Karpas-422 (cell line): ENCODE measurements around the gene FRMD8. TPM values are rescaled to one million over a fixed set of nuclear protein-coding genes. Genes with fewer than 3 reads are reported as not detected.
"Not testable (repeated sequence)": the region's sequence is repeated elsewhere in the genome, so short reads cannot be mapped to it uniquely, and the experiment has no call there.

ENCODE experiments used
- DNase-seq: peaks from one replicate; pipeline ENCODE4 v3.0.0-alpha.2; 2015
- H2AFZ ChIP-seq: fragments of 200-600 bp; sonication (generic); 2 replicates; pipeline ENCODE4 v1.6.1; 2014; ENCODE audit warnings: antibody characterized with exemption, low read length, mixed read lengths
- H3K27ac ChIP-seq: fragments of 200-600 bp; sonication (generic); 2 replicates; pipeline ENCODE4 v1.5.1; 2014; ENCODE audit warnings: mild to moderate bottlenecking, low read length, moderate library complexity
- H3K27me3 ChIP-seq: fragments of 200-600 bp; sonication (generic); 2 replicates; pipeline ENCODE4 v1.6.1; 2014; ENCODE audit warnings: low read length, mixed read lengths
- H3K36me3 ChIP-seq: fragments of 200-600 bp; sonication (generic); 2 replicates; pipeline ENCODE4 v1.6.1; 2014; ENCODE audit warnings: low read length, mixed read lengths; ENCODE audit not compliant: insufficient read depth
- H3K4me1 ChIP-seq: fragments of 200-600 bp; sonication (generic); 2 replicates; pipeline ENCODE4 v1.6.1; 2014; ENCODE audit warnings: mild to moderate bottlenecking, low read length, mixed read lengths
- H3K4me2 ChIP-seq: fragments of 200-600 bp; sonication (generic); 2 replicates; pipeline ENCODE4 v1.6.1; 2014; ENCODE audit warnings: low read length, low read depth, mild to moderate bottlenecking; ENCODE audit not compliant: poor library complexity, severe bottlenecking
- H3K4me3 ChIP-seq: fragments of 200-600 bp; sonication (generic); 2 replicates; pipeline ENCODE4 v1.5.1; 2014; ENCODE audit warnings: mild to moderate bottlenecking, antibody characterized with exemption, low read length, mixed read lengths
- H3K79me2 ChIP-seq: fragments of 200-600 bp; sonication (generic); 2 replicates; pipeline ENCODE4 v1.6.1; 2014; ENCODE audit warnings: mild to moderate bottlenecking, low read length, mixed read lengths
- H3K9ac ChIP-seq: fragments of 200-600 bp; sonication (generic); 2 replicates; pipeline ENCODE4 v1.6.0; 2014; ENCODE audit warnings: low read length
- H3K9me2 ChIP-seq: fragments of 200-600 bp; sonication (generic), shearing (Covaris generic); replicated peaks from 2 replicates; pipeline ENCODE4 v1.6.0; 2014; ENCODE audit warnings: mild to moderate bottlenecking, low read length, moderate library complexity; ENCODE audit not compliant: insufficient read depth
- H3K9me3 ChIP-seq: fragments of 300-700, 200-600 bp; sonication (generic); 2 replicates; pipeline ENCODE4 v1.6.1; 2014; ENCODE audit warnings: low read length, mixed read lengths
- H4K20me1 ChIP-seq: fragments of 200-600 bp; sonication (generic); 2 replicates; pipeline ENCODE4 v1.6.1; 2014; ENCODE audit warnings: mild to moderate bottlenecking, antibody characterized with exemption, low read length, low read depth; ENCODE audit not compliant: insufficient read depth
- total RNA-seq: library from RNA; depleted of rRNA; stranded (reverse); fragments of >200 nt; shearing (Covaris generic); gene quantifications from 2 replicates; pipeline ENCODE4 v1.2.3, GENCODE V29; 2014; ENCODE audit warnings: low replicate concordance

FRMD8 gene
- total RNA-seq, 1 experiment from 2014 or later, result 48.5 TPM

DNA sequence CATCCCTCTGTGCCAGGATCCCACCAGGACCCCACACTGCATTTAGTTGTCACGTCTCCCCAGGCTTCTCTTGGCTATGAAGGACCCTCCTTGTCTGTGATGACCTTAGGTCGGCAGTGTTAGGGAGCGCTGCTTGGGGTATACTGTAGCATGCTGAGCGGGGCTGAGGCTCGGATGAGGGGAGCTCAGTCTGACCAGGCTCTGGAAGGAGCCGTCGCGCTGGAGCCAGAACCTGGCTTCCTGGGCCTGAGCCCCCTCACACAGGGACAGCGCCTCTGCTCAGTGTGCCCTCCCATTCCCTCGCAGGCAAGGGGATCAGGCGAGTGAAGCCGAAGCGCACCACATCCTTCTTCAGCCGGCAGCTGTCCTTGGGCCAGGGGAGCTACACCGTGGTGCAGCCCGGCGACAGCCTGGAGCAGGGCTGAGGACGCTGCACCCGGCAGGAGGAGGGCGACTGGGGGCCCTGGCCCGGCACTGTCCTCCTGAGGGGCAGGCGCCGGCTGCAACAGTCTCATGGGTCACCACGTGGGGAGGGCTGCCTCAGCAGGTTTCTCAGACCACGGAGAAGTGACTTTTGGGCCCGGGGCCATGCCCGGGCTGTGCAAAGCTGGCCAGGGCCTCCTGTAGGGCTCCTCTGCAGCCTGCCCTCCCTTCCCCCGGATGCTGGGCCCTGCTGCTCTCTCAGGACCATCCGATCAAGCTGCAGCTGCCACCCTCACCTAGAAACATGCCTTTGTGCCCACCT is 24.7 kb downstream of the FRMD8 start:
- Histone ChIP-seq H3K27me3 (no peaks in the 10 kb centered on the region), H3K79me2 (no peaks in the 10 kb centered on the region), H3K4me3 (no peak overlapping the region), H3K36me3 (peaks cover 6% of the 10 kb centered on the region; the same call in 1 of the 2 replicates), H3K4me1 (peaks cover 30% of the 10 kb centered on the region), H3K9ac (no peak overlapping the region), H3K4me2 (no peak overlapping the region), H2AFZ (no peak overlapping the region), H3K9me3 (no peaks in the 10 kb centered on the region), H3K27ac (no peak overlapping the region), H4K20me1 (no peaks in the 10 kb centered on the region), H3K9me2 (no peaks in the 10 kb centered on the region)
- DNase-seq, result no peak

GRCh38 chr11:65411681-65412070 is 25.2 kb downstream of the FRMD8 start:
- no peaks in the 10 kb centered on the region for H3K9me2 ChIP-seq
- H3K4me2 ChIP-seq, result no peak overlapping the region
- no peaks in the 10 kb centered on the region for H3K79me2 ChIP-seq
- H3K36me3 ChIP-seq, result peaks cover 6% of the 10 kb centered on the region; the same call in 1 of the 2 replicates
- no peaks in the 10 kb centered on the region for H3K9me3 ChIP-seq
- no peaks in the 10 kb centered on the region for H3K27me3 ChIP-seq
- H3K27ac ChIP-seq, result no peak overlapping the region
- DNase-seq, result no peak
- no peak overlapping the region for H2AFZ ChIP-seq
- peaks cover 35% of the 10 kb centered on the region for H3K4me1 ChIP-seq
- H3K9ac ChIP-seq, result no peak overlapping the region
- H3K4me3 ChIP-seq, result no peak overlapping the region
- no peaks in the 10 kb centered on the region for H4K20me1 ChIP-seq

- no peaks in the 10 kb centered on the region for H3K79me2 ChIP-seq
- H3K4me3 ChIP-seq, result no peak overlapping the region
- H3K27ac ChIP-seq, result no peak overlapping the region
- H3K9me3 ChIP-seq, result no peaks in the 10 kb centered on the region
- peaks cover 40% of the 10 kb centered on the region for H3K4me1 ChIP-seq
- H3K27me3 ChIP-seq, result no peaks in the 10 kb centered on the region
- no peak for DNase-seq
- H2AFZ ChIP-seq, result no peak overlapping the region
- H4K20me1 ChIP-seq, result no peaks in the 10 kb centered on the region
- H3K4me2 ChIP-seq, result no peak overlapping the region
- no peak overlapping the region for H3K9ac ChIP-seq
- H3K9me2 ChIP-seq, result no peaks in the 10 kb centered on the region
- peaks cover 6% of the 10 kb centered on the region; the same call in 1 of the 2 replicates for H3K36me3 ChIP-seq
Measured at GRCh38 chr11:65412271-65413076, 26.0 kb downstream of the FRMD8 start.

DNA sequence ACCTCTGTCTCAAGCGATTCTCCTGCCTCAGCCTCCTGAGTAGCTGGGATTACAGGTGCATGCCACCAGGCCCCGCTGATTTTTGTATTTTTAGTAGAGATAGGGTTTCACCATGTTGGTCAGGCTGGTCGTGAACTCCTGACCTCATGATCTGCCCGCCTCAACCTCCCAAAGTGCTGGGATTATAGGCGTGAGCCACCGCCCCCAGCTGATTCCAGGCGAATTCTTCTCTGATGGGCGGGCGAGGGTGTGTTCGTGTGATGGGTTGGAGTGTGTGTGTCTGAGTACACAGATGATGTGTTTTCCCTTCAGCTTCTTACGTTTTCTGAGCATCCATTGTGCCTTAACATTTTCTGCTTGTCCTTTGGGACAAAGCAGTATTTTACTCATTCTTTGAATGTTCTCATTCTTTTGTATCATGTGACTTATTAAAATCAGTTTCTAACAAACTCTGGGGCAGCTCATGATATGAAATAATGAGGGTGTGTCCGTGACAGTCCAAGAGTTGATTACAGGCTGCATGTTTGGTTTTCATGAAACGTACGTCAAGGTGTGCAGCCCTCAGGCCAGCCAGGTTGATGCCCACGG is 26.7 kb downstream of the FRMD8 start:
- not testable (repeated sequence) for H3K4me2 ChIP-seq, H3K9me2 ChIP-seq, DNase-seq, H2AFZ ChIP-seq, H3K27ac ChIP-seq, H4K20me1 ChIP-seq, H3K36me3 ChIP-seq, H3K79me2 ChIP-seq, H3K9ac ChIP-seq, H3K4me3 ChIP-seq, H3K9me3 ChIP-seq, H3K27me3 ChIP-seq
- peaks cover 40% of the 10 kb centered on the region for H3K4me1 ChIP-seq

- Histone ChIP-seq H3K9ac (no peak overlapping the region), H3K79me2 (no peaks in the 10 kb centered on the region), H2AFZ (no peak overlapping the region), H3K9me3 (no peaks in the 10 kb centered on the region), H3K9me2 (no peaks in the 10 kb centered on the region), H3K4me1 (peaks cover 52% of the 10 kb centered on the region), H3K4me2 (no peak overlapping the region), H3K27ac (peak overlapping the region; percentile 26; the same call in 1 of the 2 replicates), H3K36me3 (no peaks in the 10 kb centered on the region), H4K20me1 (no peaks in the 10 kb centered on the region), H3K4me3 (no peak overlapping the region), H3K27me3 (no peaks in the 10 kb centered on the region)
- DNase-seq, result no peak
Measured at GRCh38 chr11:65414776-65415498, 28.5 kb downstream of the FRMD8 start.

DNA sequence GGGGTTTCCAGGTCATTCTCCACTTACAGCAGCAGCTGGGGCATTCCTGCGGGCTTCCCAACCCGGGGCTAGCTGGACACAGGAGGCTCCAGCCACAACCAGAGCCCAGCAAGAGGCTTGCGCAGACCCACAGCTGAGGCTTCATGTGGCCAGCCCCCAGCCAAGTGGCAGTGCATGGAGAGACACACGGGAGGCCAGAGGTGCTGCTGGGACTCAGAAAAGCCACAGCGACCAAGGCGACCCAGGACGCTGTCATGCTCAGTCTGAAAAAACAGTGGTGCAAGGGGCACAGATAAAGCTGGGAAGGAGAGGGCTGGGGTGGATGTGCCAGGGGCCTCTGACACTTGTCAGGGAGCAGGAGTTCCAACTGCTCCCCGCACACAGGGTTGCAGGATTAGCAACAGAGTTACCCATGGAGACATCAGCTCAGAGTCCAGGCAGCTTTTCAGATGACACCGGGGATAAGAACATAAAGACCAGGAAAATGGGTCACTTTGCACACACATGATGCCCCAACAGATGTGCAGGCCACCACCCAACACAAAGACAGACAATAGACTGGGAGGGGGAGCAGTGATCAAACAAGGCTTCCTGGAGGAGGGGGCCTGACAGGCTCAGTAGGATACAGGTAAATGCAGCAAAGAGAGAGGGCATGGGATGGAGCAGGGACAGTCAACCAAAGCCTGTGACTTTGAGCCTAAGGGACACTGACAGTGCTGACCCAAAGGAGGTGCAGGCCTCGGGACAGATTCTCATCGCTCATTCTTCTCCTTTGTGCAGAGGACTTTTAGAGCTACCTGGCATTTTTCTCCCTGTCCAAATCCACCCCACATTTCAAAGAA is 29.3 kb downstream of the FRMD8 start:
- H3K27me3 ChIP-seq, result no peaks in the 10 kb centered on the region
- H3K79me2 ChIP-seq, result no peaks in the 10 kb centered on the region
- DNase-seq, result no peak
- H3K9me3 ChIP-seq, result no peaks in the 10 kb centered on the region
- H3K27ac ChIP-seq, result peak overlapping the region; percentile 26
- H3K4me3 ChIP-seq, result no peak overlapping the region; the same call in 1 of the 2 replicates
- peaks cover 60% of the 10 kb centered on the region for H3K4me1 ChIP-seq
- no peaks in the 10 kb centered on the region for H4K20me1 ChIP-seq
- H3K4me2 ChIP-seq, result peak overlapping the region; percentile 78
- H2AFZ ChIP-seq, result 0 out of 2 replicates have a peak overlapping the region, but pooled peaks have one; percentile 38
- peak overlapping the region; percentile 43 for H3K9ac ChIP-seq
- H3K9me2 ChIP-seq, result no peaks in the 10 kb centered on the region
- no peaks in the 10 kb centered on the region for H3K36me3 ChIP-seq

- Histone ChIP-seq H3K79me2 (no peaks in the 10 kb centered on the region), H3K9me3 (no peaks in the 10 kb centered on the region), H2AFZ (0 out of 2 replicates have a peak overlapping the region, but pooled peaks have one; percentile 38)
Measured at GRCh38 chr11:65416341-65416824, 29.9 kb downstream of the FRMD8 start.

More at GRCh38 chr11:65416341-65416824, 29.9 kb downstream of the FRMD8 start:
- Histone ChIP-seq H3K27me3 (no peaks in the 10 kb centered on the region), H3K36me3 (no peaks in the 10 kb centered on the region), H3K9me2 (no peaks in the 10 kb centered on the region), H3K4me2 (peak overlapping the region; percentile 78), H3K4me3 (peak overlapping the region; percentile 63), H4K20me1 (no peaks in the 10 kb centered on the region), H3K27ac (peak overlapping the region; percentile 97), H3K4me1 (peaks cover 66% of the 10 kb centered on the region), H3K9ac (peak overlapping the region; percentile 86)
- peak; percentile 95 for DNase-seq
